Ascending aorta (tissue), 2 donors: ENCODE data around the gene AFF2. TPM values are rescaled to one million over a fixed set of nuclear protein-coding genes. Genes with fewer than 3 reads are reported as not detected.
A peak's percentile ranks its signal among the peaks of the same experiment; 100 is the strongest.

Source experiments
- DNase-seq, 2 donors: peaks; one replicate each; pipeline ENCODE4 v3.0.0-alpha.2; 2019; ENCODE audit warnings: low spot score in 2 of 2
- H3K27ac ChIP-seq, 2 donors: fragments of 200-600 bp; sonication (generic); one replicate each; pipeline ENCODE4 v1.5.1; 2016 to 2017; ENCODE audit warnings: mild to moderate bottlenecking in 1 of 2
- H3K27me3 ChIP-seq: fragments of 200-600 bp; sonication (generic); one replicate; pipeline ENCODE4 v1.5.1; 2017
- H3K36me3 ChIP-seq, 2 donors: fragments of 200-600 bp; sonication (generic); one replicate each; pipeline ENCODE4 v1.5.1; 2016
- H3K4me1 ChIP-seq, 2 donors: fragments of 200-600 bp; sonication (generic); one replicate each; pipeline ENCODE4 v1.5.1; 2016 to 2017; ENCODE audit warnings: mild to moderate bottlenecking in 1 of 2
- H3K4me3 ChIP-seq, 2 donors: fragments of 200-600 bp; sonication (generic); one replicate each; pipeline ENCODE4 v1.5.1; 2016 to 2017; ENCODE audit warnings: mild to moderate bottlenecking in 1 of 2
- H3K9me3 ChIP-seq, 2 donors: fragments of 200-600 bp; sonication (generic); one replicate each; pipeline ENCODE4 v1.5.1; 2016
- intact Hi-C: fragments of 100-400 bp; cut with DNase I; formaldehyde crosslinking; loops from one replicate; pipeline ENCODE4 v1.15.1; 2023
- total RNA-seq: library from RNA; depleted of rRNA; stranded (reverse); fragments of >200 nt; gene quantifications from one replicate; pipeline ENCODE4 v1.1.0, GENCODE V29; 2016
- TF ChIP-seq, protein P1 (sequence below), 3 experiments: fragments of 200-600 bp in 2 of 3; fragments of 450-650 bp in 1 of 3; sonication (generic) in 2 of 3; IDR thresholded peaks; one replicate each; pipeline ENCODE4 v1.5.1; 2016 to 2019; ENCODE audit warnings: antibody characterized with exemption in 3 of 3, mild to moderate bottlenecking in 1 of 3, moderate library complexity in 1 of 3

The AFF2 gene
- total RNA-seq, 1 donor from 2014 or later: 2.3 TPM

DNA sequence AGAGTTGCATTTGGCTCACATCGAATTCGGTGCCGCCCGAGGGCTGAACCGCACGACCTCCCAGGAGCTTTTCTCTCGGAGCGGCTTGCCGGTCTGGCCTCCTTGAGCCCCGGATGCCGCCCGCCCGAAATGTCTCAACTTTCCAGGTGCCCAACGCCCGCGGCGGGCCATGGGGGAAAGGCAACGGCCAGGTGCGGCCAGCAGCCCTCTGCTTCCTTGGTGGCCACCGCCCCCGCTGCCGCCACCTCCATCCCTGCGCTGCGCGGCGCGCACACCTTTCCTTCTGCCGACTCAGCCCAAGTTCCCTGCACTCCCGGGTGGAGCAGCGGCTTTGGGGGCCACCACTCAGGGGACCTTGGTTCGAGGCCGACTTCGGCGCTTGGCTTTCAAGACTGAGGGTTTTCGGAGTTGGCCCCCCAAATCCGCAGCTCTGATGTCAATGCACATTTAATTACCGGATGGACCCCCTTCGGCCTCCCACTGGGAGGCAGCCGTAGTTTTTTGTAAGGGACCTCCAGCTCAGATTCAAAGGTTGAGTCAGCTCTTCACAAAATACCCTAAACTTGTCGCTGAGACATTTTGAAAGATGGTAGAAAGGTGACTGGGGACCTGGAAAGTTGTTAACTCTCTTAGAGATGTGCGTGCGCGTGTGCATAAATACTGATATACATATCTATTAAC lies 1.1 kb downstream of the AFF2 start:
- Histone ChIP-seq H3K4me3 (peak overlapping the region; percentile 55 to 63), H3K27ac (no peak overlapping the region), H3K9me3 (no peaks in the 10 kb centered on the region), H3K27me3 (no peaks in the 10 kb centered on the region), H3K4me1 (no peaks in the 10 kb centered on the region), H3K36me3 (no peaks in the 10 kb centered on the region)
- TF ChIP-seq, protein P1, sequence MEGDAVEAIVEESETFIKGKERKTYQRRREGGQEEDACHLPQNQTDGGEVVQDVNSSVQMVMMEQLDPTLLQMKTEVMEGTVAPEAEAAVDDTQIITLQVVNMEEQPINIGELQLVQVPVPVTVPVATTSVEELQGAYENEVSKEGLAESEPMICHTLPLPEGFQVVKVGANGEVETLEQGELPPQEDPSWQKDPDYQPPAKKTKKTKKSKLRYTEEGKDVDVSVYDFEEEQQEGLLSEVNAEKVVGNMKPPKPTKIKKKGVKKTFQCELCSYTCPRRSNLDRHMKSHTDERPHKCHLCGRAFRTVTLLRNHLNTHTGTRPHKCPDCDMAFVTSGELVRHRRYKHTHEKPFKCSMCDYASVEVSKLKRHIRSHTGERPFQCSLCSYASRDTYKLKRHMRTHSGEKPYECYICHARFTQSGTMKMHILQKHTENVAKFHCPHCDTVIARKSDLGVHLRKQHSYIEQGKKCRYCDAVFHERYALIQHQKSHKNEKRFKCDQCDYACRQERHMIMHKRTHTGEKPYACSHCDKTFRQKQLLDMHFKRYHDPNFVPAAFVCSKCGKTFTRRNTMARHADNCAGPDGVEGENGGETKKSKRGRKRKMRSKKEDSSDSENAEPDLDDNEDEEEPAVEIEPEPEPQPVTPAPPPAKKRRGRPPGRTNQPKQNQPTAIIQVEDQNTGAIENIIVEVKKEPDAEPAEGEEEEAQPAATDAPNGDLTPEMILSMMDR (IDR thresholded peaks at IDR 0.05): no peak
- no peak for DNase-seq
- intact Hi-C loops: no loop called here

DNA sequence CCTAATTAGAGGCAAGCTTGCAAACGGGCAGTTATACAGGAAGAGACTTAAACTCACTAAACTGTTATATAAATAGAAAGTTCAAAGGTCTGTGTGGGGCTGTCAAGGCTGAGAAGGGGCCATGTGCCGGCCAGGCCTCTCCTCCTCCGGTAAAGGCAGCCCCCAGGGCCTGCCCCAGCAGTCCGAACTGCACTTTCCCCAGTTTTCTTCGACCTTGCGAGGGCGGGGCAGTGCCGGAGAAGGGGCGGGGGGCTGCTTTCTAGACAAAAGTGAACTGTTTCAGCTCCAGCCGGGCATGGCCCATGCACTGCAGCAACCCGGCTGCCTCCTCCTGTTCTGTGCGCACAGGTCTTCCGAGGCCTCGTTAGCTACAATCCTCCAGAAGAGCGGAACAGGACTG lies 4.1 kb downstream of the AFF2 start:
- Histone ChIP-seq H3K36me3 (no peaks in the 10 kb centered on the region), H3K27me3 (no peaks in the 10 kb centered on the region), H3K27ac (no peak overlapping the region), H3K4me3 (no peak overlapping the region), H3K4me1 (no peaks in the 10 kb centered on the region), H3K9me3 (no peaks in the 10 kb centered on the region)
- DNase-seq: no peak
- TF ChIP-seq, protein P1 (IDR thresholded peaks at IDR 0.05): no peak
- intact Hi-C loops: no loop called here

DNA sequence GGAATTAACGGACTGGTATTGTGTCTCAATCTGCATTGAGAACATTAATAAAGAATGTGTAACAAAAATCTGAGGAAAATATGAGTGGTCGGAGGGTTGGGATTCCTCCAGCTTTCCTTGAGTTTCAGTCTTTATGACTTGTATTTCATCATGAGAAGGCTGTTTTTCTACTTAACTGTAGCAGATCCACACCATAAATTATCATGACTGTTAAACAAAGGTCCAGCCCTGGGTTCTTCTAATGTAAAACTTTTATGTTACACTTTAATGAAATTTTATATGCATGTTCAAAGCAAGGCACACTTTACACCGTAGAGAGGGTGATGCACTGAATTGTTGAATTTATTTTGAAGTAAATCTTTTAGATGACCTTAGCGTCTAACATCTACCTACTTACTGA lies 7.0 kb downstream of the AFF2 start:
- TF ChIP-seq, protein P1 (IDR thresholded peaks at IDR 0.05): no peak

DNA sequence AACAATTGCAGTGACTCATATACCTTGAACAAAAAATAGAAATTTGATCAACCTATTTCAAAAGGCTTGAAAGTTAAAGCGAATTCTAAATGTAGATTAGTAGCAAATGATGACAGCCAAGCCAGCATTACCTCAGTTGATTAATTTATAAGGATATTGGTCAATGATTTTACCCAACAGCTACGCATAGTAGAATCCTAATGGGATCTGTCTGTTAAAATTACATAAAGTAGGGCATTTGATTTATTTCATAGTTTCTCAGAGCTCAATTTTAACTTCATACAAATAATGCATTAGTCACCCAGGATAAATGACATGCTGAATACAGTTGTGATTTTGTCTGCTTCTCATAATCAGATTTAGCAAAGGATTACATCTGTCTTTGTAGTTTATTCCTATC lies 12.0 kb downstream of the AFF2 start:
- Histone ChIP-seq H3K4me1 (no peaks in the 10 kb centered on the region), H3K36me3 (no peaks in the 10 kb centered on the region), H3K9me3 (no peaks in the 10 kb centered on the region), H3K27me3 (no peaks in the 10 kb centered on the region), H3K4me3 (no peak overlapping the region), H3K27ac (no peak overlapping the region)
- intact Hi-C loops: no loop called here
- TF ChIP-seq, protein P1 (IDR thresholded peaks at IDR 0.05): no peak
- no peak for DNase-seq

More for the DNA sequence above, 7.0 kb downstream of the AFF2 start:
- H3K27me3 ChIP-seq: no peaks in the 10 kb centered on the region
- H3K4me1 ChIP-seq: no peaks in the 10 kb centered on the region
- H3K36me3 ChIP-seq: no peaks in the 10 kb centered on the region
- intact Hi-C loops: no loop called here
- H3K27ac ChIP-seq: no peak overlapping the region
- H3K9me3 ChIP-seq: no peaks in the 10 kb centered on the region
- DNase-seq: no peak
- H3K4me3 ChIP-seq: no peak overlapping the region

DNA sequence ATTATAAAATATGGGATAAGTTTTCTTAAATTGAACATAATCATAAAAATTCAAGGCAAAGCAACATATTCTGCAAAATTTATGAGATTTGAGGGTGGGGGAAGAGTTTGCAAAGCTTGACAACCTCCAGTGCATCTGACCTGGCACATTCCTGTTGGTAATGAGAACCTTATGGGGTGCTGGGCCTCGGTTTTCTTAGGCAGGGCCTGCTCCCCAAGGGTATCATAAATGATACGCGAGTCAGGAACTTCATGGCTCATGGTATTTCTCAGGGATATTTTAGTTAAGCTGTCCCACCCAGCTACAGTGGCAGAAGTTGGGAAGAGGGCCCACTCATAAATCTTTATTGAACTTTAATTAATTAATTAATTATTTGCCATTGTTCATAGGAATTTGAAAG lies 13.2 kb downstream of the AFF2 start:
- intact Hi-C loops: no loop called here
- Histone ChIP-seq H3K27me3 (no peaks in the 10 kb centered on the region), H3K36me3 (no peaks in the 10 kb centered on the region), H3K4me3 (no peak overlapping the region), H3K27ac (no peak overlapping the region), H3K4me1 (no peaks in the 10 kb centered on the region), H3K9me3 (no peaks in the 10 kb centered on the region)
- TF ChIP-seq, protein P1 (IDR thresholded peaks at IDR 0.05): no peak
- no peak for DNase-seq

DNA sequence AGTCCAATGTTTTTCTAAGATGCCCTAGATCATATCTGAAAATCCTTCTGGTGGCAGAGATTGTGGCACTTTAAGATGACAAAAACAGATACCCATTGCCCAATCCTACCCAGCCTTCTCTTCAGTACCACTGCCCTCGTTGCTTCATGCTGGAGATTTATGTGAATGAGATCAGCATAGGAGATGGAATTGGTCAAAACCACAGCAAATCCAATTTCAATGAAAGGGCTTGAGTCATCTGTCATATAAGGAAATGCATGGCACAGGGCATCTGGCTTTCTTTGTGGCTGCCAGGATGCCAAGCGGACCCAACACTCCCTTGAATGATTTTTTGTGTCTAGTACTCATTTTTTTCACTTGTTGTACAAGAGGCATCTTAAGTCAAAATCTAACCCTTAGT lies 16.8 kb downstream of the AFF2 start:
- no peaks in the 10 kb centered on the region for H3K4me1 ChIP-seq
- intact Hi-C loops: no loop called here
- TF ChIP-seq, protein P1 (IDR thresholded peaks at IDR 0.05): no peak

More for the DNA sequence above, 16.8 kb downstream of the AFF2 start:
- H3K27ac ChIP-seq: no peak overlapping the region
- H3K9me3 ChIP-seq: no peaks in the 10 kb centered on the region
- no peaks in the 10 kb centered on the region for H3K36me3 ChIP-seq
- H3K4me3 ChIP-seq: no peak overlapping the region
- no peak for DNase-seq
- no peaks in the 10 kb centered on the region for H3K27me3 ChIP-seq
